Superior temporal gyrus (tissue), 1 donor: ENCODE results near the gene ZKSCAN7.
"Not testable (repeated sequence)": the region's sequence is repeated elsewhere in the genome, so short reads cannot be mapped to it uniquely, and the experiment has no call there.

Source experiments
- DNase-seq: peaks from one replicate; pipeline ENCODE4 v3.0.0-alpha.2; 2016; ENCODE audit errors: extremely low spot score

Gene ZKSCAN7

DNA sequence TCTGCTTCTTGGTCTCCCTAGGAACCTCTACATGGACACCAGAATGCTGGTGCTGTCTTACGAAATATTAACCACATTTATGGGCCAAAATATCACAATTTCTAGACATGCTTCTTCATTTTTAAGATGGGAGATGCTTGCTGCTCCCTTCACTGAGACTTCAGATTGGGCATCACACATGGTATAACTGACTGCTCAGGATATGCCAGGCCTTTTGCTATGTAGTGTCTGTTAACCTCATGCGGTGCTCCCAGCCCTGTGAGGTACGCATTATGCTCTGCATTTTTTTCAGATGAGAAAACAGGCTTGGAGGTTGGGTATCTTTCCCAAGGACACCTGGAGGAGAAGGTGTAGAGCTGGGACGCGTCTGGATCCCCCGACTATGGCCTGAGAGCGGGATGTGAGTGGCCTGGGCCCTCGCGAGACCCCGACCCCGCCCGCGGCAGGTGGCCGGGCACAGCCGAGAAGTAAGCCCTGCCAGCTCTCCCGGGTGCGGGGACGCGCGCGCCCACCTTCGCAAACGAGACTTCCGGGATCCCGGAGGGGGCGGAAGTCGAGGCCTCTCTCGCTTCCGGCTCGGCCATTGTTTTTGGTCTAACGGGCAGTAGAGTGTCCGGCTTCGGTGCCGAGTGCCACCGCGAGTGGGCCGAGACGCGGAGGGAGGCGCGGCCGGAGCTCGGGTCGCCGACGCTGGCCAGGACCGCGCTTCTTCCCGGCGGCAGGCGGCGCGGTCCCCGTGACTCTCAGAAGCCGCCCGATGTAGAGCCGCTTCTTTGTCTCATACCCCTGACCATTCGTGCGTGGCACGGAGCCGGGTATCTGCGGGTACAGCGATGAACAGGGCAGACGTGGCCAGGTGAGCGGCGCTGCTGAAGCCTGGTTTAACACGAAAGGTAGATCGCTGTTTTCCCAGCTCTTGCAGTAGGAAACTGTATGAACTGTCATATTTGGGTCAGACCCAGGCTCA lies at the start of gene ZKSCAN7:
ZKSCAN7 (plus strand) TSS at position 568 of the 967 bp plus-strand sequence. CDS start 1,855 bp downstream, outside the sequence.
- peak; percentile 67 for DNase-seq

DNA sequence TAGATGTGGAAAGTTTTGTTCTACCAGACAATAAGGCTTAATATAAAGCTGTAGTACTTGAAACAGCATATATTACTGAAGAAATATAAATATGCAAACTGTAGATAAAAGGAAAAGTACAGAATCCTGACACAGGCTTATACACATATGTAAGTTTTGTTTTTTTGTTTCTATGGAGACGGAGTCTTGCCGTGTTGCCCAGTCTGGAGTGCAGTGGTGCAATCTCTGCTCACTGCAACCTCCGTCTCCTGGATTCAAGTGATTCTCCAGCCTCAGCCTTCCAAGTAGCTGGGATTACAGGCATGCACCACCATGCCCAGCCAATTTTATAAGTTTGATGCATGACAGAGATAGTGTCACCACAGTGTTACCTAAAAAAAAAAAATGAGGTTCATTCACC lies 48.4 kb upstream of the ZKSCAN7 start:
- no peak for DNase-seq

DNA sequence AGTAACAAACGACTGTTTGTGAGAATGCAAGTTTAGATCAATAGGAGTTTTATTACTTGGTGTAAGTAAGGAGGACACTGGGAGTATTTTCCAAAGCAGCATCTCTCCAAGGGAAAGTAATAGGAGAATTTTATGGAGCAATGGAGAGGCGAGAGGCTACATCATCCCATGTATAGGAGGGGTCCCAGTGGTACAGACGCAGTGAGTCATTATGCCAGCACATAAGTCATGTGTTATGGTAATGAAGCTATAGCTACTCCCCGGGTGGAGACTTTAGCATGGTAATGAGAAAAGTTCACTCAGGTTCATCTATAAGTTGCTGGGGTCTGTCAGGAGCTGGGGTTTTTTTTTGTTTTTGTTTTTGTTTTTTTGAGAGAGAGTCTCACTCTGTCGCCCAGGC lies 48.0 kb upstream of the ZKSCAN7 start:
- no peak for DNase-seq

DNA sequence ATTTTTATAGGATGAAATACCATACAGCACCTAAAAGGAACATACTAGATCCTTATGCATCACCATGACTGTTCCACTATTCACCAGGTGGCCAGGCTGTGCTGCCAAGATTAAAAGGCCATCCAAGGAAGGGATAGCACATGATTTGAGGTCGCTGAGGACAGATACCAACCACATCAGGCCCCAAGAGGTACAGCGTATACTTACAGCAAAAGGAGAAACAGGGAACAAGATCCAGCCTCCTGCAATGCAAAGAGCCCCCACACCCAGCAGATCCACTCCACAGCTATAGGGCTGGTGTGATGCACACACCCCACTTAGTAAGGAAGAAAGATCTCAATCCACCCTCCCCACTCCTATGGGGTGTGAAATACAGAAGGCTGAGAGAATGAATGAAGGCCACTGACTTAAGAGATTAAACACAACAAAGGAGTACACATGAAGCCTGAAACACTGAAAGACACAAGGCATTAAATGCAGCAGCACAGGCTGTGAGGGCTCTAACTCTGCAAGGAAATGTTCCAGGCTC lies 45.5 kb upstream of the ZKSCAN7 start:
- DNase-seq: peak; percentile 22

DNA sequence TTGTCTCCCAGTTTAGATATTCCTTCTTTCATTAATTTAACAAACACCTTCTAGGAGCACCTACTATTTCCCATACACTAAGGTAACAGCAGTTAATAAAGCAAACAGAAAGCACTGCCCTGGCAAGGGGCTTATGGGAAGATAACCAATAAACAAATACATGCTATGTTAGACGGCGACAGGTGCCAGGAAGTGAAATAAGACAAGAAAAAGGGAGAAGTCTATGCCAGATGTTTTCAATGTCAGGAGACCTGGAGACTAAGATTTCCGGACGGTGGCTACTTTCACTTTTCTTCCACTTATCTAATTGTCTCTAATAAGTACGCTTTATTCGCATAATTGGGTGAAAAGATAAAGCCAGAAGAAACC lies 45.0 kb upstream of the ZKSCAN7 start:
- peak; percentile 32 for DNase-seq

DNA sequence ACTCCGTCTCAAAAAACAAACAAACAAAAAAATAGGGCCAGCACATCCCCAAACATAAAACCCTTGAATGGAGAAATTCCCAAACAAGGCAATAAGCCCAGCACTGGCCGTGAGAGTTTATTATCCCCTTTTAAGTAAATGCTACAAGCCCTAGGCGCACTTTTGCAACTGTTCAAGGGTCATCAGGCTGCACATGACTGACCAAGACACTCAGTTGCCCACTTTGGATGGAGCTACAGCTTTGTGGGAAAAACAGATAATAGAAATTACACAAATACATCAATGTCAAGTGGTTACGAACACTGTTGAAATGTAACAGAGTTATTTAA lies 43.8 kb upstream of the ZKSCAN7 start:
- DNase-seq: peak; percentile 20

DNA sequence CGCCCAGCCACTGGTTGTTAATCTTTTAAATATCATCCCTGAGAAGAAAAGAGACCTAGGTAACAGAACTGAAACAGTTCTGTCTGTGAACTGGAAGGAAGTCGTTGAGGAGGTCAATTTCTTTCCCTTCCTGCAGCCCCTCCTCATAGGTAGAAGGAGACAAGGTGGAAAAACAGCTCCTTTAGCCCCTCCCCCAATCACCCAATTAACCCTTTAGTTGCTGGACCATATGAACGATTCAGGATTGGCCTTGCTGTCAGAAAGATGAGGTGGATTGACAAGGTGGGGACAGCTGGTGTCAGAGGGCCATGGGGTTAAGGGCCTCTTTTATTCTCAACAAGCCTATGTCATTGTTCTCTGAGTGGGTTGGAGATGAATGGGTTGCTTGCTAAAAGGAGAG lies 41.5 kb upstream of the ZKSCAN7 start:
- no peak for DNase-seq

DNA sequence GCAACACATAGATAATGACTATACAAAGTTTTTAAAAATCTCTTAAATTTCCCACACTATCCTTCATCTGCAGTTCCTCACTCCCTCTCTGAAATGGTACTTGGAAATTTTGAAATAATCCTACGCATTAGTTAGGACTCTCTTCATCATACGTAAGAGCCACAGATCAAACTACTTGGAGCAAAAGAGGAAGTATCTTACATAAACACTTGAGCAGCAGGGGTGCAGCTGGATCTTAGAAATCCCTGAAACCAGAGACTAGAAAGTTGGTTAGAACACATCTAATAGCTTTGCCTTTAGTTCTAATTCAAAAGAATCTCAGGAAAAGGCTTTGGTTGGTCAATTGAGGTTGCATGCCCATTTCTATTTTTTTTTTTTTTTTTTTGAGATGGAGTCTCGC lies 38.8 kb upstream of the ZKSCAN7 start:
- DNase-seq: no peak

DNA sequence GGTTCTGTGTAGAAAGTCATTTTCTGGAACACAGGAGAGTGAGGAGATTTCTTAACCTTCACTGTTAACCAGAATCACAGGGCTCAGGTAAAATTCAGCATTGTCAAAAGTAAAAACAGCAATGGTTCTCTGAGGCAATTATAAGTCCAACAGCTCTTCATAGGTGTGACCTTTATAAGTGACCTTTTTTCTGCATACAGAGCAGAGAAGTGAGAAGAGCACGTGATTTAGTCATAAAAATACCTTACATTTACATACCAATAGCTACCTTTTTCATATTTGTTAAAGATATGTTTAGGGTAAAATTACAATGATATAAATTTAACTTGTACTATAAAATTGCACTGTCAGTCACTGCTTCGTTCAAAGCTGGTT lies 36.2 kb upstream of the ZKSCAN7 start:
- DNase-seq: no peak

DNA sequence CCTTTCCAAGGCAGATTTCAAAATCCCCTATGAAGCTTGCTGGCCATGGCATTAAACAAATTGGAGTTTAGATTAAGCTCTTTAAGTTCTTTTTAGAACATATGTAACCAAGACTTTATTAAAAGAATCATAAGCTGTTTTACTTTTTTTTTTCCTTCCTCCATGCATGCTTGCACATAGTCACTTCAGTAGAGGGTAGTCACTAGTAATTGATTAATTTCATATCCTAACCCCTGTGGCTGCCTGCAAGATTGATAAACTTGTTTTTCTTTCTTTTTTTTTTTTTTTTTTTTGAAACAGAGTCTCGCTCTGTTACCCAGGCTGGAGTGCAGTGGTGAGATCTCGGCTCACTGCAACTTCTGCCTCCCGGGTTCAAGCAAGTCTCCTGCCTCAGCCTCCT lies 33.3 kb upstream of the ZKSCAN7 start:
- DNase-seq: no peak

DNA sequence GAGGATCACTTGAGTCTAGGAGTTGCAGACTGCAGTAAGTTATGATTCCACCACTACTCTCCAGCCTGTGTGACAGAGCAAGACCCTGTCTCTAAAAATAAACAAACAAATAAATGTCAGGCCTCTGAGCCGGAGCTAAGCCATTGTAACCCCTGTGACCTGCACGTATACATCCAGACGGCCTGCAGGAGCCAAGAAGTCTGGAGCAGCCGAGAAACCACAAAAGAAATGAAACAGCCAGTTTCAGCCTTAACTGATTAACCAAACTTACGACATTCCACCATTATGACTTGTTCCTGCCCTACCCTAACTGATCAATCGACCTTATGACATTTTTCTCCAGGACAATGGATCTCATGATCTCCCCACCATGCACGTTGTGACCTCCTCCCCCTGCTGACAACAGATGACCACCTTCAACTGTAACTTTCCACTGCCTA lies 32.5 kb upstream of the ZKSCAN7 start:
- no peak for DNase-seq

DNA sequence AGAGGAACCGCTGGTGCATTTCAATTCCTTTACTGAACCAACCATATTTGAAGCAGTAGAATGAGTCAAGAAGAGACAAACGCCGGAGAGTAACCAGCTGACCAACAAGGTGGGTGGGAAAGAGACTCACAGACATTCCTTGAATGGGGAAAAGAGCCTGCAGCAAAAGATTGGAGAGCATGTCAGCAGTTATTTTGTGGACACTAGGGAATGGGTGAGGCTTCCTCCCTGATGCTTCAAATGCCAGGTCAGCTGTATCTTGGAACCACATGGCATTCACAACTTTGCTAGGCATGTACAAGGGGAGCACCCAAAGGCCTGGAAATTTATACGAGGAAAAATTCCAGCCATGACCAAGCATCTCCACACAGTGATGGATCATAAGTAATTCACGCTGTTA lies 29.9 kb upstream of the ZKSCAN7 start:
- no peak for DNase-seq

DNA sequence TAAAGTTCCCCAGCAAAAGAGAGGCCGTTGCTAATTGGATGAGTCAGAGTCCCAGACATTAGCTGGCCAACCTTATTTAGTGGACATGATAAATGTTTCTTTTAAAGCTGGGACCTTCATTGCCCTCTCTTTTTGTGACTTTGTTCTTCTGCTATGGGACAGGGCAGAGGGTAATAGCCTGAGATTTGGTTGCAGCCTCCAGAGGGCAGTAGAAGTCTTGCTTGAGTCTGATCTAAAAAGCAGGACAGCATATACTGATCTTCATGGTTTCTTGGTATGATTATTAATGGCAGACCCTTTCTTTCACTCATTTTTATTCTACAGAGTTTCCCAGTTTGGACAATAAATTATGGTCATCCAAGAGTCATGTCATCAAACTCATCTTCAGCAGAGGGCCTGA lies 25.1 kb upstream of the ZKSCAN7 start:
- no peak for DNase-seq

DNA sequence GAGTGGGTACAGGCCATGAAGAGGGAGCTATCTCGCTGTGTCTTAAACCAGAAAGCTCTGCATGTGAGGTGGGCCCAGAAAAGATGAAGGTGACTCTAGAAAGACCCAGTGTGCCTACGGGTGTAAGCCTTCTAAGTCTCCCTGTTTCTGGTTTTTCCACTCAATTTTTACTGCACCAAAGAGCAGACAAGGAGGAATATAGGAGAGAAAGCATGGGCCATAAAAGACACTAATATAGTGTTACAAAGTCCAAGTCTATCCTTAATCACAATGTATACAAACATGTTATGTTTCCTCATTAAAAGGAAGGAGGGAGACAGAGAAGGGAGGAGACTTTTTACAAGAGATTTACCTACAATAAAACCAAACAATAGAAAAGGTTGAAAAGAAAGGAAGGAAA lies 24.1 kb upstream of the ZKSCAN7 start:
- no peak for DNase-seq

DNA sequence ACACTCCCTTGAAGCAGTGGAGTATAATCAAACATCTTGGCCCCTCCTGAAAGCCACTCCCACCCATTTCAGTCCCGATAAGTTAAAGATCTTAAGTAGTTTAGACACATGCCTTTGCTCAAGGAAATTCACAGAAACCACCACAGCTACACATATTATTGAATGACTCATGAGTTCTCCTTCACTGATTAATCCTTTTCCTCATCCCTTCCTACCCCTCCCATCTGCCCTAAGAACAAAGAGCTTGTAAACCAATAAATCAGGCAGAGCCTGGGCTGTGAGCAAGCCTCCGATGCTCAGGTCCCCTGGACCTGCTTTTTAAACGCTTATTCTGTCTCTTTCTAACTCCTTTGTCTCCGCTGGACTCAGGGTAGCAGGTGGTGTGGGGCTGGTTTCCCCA lies 20.3 kb upstream of the ZKSCAN7 start:
- not testable (repeated sequence) for DNase-seq

DNA sequence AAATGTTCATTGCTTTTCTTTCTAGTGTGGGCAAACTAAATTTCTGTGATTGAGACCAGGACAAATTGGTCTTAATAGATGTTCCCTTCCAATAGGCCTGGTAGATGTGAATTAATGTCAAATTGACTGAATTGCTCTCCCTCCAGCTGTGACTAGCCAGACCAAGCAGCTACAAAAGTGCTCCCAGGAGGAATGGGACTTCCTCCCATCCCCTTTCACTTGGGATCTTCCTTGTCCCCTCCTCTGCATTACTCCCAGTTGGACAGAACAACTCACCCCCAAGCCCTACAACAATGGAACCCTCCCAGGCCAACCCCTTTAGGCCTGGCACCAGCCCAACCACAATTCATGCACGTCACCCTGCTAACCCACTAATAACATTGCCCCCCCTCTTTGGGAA lies 19.6 kb upstream of the ZKSCAN7 start:
- no peak for DNase-seq

DNA sequence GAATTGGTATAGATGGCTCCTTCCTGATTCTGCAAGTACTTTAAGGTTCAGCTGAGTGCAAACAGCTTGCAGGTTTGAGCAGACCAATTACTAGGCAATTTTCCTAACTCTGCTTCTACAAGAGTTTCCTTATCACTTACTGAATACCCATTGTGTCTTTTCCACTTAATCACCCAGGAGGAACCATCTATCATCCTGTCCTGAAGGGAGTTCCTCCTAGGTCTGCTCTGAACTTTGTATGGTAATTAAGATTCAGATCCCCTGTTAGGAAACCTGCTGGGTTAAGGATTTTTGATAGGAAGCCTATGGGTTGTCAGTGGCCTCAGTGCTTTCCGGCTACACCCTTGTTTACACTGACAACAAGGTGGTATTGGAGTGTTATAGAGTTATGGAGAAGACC lies 10.2 kb upstream of the ZKSCAN7 start:
- not testable (repeated sequence) for DNase-seq

DNA sequence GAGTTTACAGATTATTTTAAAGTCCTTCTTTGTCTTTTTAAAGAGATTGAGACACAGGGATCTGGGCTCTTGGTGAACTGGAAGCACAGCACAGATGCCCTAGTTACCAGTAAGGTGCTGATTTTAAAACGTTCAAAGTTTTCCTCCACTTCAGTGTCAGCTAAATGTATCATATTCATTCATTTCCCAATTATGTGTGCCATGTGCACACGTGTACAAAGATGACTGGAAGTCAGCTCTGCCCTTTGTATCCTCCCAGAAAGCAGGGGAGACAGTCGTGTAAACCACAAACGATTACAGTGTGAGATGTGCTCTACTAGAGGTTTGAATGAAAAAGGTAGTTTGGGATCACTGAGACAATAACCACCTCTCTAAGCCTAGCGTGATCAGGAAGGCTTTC lies 730 bp downstream of the ZKSCAN7 start:
- peak; percentile 10 for DNase-seq

DNA sequence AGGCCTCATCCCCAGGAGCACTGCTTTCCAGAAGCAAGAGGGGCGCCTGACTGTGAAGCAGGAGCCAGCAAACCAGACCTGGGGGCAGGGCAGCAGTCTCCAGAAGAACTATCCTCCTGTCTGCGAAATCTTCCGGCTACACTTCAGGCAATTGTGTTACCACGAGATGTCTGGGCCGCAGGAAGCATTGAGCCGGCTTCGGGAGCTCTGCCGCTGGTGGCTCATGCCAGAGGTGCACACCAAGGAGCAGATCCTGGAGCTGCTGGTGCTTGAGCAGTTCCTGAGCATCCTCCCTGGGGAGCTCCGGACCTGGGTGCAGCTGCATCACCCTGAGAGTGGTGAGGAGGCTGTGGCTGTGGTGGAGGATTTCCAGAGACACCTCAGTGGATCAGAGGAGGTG lies 2.1 kb downstream of the ZKSCAN7 start:
- DNase-seq: no peak

DNA sequence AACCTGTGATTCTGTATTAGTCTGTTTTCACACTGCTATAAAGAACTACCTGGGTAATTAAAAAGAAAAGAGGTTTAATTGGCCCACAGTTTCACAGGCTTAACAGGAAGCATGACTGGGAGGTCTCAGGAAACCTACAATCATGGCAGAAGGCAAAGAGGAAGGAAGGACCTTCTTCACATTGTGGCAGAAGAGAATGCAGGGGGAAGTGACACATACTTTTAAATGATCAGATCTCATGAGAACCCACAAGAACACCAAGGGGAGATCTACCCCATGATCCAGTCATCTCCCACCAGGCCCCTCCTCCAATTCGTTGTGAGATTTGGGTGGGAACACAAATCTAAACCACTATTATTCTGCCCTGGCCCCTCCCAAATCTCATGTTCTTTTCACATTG lies 6.1 kb downstream of the ZKSCAN7 start:
- no peak for DNase-seq

DNA sequence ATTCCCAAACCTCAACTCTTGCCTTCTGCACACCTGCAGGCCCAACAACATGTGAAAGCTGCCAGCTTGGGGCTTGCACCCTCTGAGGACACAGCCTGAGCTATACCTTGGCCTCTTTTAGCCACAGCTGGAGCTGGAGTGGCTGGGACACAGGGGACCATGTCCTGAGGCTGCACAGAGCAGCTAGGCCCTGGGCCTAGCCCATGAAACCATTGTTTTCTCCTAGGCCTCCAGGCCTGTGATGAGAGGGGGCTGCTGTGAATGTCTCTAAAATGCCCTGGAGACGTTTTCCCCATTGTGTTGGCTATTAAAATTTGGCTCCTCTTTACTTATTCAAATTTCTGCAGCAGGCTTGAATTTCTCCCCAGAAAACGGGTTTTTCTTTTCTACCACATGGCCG lies 7.2 kb downstream of the ZKSCAN7 start:
- no peak for DNase-seq

DNA sequence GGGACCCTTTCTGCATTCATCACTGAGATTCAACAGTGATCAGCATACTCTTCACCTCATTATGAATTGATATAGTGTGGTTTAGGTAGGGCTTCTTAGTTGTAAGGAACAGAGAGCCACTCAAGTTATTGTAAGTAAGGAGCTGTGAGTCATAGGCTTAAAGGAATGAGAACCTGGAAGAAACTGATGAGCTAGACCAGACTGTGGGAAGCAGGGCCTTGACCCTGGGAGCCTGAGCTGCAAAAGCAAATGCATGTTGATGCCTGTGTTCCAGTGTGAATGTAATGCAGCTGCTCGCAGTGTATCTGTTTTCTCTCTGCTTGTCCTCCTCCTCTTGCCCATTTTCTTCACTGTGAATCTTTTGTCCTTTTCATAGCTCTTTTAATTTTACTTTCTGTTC lies 13.6 kb downstream of the ZKSCAN7 start:
- DNase-seq: no peak

DNA sequence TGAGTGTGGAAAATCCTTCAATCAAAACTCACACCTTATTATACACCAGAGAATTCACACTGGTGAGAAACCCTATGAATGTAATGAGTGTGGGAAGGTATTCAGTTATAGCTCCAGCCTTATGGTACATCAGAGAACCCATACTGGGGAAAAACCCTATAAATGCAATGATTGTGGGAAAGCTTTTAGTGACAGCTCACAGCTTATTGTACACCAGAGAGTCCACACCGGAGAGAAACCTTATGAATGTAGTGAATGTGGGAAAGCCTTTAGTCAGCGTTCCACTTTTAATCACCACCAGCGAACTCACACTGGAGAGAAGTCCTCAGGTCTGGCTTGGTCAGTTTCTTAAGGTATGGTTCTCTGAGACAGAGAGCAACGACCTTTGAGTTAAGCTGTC lies 16.0 kb downstream of the ZKSCAN7 start:
- no peak for DNase-seq

DNA sequence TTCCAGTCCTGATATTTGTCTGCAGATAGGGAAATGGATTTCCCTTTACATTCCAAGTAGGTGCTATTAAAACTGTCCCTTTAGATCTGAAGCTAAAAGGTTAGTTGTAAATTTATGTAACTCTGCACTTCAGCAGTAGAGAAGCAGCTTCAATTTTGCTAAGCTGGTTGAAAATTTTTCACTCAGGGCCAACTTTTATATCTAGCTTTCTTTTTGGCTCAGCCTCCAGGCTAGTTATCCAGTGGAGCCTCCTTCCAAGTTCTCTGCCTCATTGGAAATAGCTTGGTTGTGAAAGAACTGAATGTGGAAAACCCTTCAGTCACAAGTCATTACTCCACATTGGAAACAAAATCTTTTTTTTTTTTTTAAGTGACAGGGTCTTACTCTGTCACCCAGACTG lies 21.6 kb downstream of the ZKSCAN7 start:
- no peak for DNase-seq
